GM19238 (cell line): Measurements from ENCODE around the gene CIB2.
A peak's percentile ranks its signal among the peaks of the same experiment; 100 is the strongest.

Experiments used
- DNase-seq: peaks from one replicate; pipeline ENCODE4 v3.0.0; 2011; ENCODE audit warnings: low spot score; ENCODE audit not compliant: insufficient read length

The CIB2 gene

DNA sequence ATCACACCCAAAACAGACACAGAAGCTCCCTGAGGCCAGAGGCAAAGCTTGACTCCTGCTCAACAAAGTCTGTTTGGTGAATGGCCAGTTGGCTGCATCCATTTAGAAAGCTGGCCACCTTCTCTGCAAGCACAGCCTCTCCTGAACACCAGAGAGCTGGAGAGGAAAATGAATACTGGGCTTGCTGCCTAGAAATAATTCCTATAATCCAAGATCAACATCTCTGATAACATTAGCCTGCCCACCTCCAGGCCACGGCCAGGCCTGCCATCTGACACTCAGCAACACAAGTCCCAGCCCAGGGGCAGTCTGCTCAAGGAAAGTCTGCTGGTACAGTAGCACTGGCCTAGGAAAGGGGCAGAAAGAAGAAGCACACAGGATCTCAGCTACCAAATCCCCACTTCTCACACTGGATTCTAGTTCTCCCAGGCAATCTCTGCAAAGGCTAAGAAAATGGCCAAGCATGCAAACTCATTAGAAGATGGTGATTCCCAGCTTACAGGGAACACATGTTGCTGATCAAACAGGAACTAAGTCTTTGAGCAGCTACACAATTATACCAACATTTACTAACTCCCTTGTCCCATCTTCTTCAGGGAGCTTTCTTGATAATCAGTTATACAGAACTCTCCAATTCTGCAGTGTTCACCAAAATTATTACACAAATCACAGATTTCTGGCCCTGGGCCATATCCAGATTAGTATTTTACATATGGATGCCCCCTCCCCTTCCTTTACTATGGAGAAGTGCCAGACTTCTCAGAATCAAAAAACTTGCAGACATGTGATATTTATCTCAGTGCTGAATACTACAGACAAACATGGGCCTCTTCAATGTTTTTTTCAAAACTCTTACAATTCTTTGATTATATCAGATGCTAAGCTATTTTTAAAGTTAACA is 63.7 kb downstream of the CIB2 start:
- no peak for DNase-seq

DNA sequence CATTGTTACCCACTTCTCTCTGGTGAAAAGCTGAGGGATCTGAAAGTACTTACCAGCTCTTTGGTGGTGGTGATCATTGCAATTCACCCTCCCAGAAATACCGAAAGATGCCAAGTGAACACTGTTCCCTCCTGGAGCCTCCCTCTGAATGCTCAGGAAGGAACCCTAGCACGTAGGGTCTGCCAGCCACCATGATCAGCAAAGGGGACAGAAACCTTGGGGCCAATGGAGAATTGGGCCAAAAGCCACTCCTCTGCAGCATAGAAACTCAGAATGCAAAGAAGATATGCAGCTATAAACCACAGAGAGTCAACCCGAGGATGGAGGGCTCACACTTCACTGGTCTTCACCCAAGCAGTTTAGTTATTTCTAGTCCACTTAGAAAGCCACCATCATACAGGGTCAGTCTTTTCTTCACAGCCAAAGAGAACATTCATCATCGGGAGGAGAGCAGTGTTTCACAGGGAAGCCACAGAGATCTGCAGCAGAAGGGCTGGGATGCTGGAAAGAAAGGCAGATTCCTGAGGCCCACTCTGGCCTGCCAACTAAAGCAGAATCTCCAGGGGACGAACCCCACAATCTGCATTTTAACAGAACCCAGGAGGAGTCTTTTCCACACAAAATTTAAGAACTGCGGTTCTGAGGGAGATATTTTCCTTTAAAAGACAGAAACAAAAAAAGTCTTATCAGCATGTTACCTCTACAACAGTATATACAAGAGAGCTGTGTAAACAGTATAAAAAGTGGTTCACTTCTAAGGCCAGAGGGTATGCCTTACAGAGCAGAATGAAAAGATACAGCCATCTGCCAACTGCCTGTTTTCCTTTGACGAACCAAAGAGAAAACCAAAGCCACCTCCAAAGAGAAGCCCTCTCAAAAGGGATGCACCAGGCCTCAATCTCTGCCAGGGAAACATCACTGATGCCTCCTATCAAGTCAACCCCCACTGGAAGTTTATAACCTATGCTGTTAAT is 65.0 kb downstream of the CIB2 start:
- peak; percentile 39 for DNase-seq

DNA sequence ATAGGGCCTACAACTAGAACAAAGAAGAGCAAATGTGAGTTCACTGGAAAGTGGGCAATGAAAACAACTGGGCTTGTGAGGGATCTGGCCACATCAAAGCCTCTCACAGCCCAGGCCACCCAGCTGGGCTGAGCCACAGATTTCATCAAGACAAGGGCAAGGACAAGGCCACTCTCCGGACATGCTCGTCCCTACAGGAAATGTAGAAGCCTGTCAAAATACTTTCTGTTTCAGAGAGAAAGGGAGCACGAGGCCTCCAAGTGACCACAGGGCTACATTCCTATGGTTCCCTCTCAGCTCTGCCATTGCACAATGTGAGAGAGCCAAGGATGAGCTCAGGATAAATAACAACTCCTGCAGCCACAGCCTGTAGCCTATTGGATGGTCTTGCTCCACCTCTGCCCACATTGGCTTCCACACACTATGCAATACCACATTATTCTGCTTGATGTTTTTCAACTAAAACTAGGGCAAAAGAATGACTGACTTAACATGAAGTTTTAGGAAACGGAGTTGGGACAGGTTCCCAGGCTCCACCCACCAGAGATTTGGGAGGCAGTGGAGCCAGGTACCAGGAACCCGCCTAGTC is 65.9 kb downstream of the CIB2 start:
- DNase-seq: no peak

DNA sequence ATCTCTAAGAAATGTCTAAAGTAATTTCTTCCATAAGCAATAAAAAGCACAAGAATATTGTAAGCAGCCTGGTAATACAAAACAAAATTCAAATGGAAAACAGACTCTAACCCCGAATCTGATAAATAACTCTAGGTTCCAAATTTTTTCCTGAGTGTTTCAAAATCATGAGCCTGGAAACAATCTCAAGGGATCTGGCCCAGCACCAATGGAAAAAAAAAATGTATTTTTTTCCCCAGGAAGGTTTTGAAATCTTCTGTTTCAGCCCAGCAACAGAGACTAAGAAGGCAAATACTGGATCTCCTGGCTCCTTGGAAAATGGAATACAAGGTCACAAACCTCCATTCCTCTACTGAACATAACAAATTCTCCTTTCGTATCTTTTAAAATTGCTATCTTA is 66.7 kb downstream of the CIB2 start:
- no peak for DNase-seq

DNA sequence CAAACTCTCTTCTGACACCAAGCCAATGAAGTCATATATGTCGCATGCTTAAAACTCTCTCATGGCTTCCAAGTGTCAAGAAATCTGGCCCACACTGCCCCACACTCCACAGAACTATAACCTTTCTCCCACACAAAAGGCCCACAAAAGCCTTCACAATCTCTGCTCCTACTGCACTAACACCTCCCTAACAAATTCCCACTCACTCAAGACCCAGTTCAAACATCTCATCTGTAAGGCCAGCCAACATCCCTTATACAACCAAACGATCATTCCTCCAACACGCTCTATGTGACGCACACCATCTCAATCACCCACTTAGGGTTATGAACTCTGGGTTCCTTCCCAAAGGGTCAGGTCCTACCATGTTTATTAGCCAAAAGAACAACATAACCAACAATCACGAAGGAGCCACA is 67.3 kb downstream of the CIB2 start:
- DNase-seq: no peak

DNA sequence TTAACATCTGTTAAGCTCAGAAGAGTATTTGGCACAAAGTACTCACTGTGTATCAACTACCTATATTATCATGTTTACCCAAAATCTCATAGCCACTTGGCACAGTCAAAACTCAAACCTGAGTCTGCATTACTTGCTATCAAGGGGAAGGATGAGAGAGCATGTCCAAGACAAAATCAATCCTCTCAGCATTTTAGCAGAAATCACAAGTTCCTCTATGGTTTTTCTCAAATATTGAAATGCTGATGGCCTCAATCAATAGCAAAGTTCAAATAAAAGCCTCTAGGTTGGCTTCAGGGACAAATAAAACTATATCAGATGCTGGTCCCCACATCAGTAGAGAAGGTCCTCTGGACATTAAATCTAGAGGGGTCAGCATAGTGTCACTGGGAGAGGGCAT is 68.0 kb downstream of the CIB2 start:
- no peak for DNase-seq

DNA sequence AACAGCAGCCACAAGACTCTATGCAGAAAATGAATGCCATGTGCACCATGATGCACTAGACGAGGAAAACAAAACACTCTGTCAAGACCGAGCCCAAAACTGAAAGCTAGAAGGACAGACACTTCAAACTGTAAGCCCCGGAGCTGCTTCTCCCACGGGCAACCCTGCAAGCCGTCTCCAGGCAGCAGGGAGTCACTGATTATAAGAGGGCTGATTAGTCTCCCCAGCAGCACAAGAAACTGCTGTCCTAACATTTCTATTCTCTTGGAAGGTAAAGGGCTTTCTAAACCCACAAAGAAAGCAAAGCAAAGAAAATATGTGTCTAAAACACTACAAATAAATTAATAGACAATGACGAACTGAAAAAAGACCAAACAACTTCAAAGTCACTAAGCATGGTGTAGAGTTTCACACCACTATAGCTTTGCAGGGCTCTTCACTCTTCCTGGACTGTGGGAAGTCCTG is 69.2 kb downstream of the CIB2 start:
- DNase-seq: no peak

DNA sequence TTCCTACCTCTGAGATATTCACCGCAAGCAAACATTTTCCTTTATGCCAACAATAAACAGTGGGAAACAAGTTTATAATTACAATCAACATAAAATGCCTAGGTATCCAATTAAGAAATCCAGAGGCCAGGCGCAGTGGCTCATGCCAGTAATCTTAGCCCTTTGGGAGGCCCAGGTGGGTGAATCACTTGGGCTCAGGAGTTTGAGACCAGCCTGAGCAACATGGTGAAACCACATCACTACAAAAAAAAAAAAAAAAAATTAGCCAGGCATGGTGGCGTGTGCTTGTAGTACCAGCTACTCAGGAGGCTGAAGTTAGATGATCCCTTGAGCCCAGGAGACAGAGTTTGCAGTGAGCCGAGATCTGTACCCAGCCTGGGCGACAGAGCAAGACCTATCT is 71.0 kb downstream of the CIB2 start:
- no peak for DNase-seq

DNA sequence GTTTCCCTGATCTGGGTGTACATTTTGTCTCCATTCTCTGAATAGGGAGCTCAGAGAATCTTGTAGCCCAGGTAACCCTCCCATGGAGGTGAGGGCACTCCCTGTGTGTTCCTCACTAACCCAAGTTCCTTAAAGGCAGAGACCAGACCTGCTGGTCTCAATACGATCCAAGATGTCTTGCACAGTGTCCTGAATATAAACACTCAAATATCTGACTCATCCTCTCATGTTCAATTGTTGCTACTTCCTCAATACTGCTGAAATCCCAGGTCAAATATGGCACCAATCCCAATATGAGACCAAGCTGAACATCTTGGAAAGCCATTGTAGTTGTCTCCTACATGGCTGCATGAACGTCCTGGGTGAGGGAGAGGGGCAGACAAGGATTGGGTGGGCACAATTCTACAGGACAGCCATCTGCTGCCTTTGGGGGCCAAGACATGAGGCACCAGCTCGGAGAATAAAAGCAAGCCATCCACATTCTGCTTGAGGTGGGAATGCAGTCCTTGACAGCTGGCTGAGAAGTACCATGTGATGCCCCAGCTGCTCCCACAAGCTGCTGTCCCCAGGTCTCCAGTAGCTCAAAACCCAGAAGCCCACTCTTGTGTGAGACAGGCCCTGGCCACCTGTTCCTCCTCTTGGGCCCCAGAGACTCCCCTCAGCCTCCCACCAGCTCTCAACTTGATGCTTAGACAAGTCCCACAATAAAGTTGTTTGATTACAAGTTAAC is 72.0 kb downstream of the CIB2 start:
- no peak for DNase-seq

DNA sequence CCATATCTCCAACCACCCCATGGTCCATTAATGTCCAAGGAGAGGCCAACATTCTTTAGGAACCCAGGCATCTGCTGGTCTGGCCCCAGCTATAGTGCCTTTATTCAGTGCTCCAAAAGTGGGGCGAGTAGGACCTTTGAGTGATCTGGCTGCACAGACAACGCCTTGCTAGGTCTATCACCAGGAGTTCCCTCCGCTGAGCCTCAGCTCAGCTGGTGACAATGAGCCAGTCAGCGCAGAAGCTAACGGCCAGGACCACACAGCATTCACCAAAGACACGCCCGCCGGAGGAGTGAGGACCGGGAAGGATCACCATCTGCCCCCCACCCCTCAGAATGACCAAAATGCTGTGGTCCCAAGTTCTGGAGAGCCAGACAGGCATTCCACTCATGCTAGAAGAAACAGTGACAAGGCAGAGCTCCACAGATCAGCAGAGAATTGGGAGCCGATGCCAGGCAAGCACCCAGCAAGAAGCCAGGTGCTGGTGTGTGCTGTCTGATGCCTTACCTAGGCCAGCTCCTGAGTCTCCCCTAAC is 72.8 kb downstream of the CIB2 start:
- DNase-seq: no peak

DNA sequence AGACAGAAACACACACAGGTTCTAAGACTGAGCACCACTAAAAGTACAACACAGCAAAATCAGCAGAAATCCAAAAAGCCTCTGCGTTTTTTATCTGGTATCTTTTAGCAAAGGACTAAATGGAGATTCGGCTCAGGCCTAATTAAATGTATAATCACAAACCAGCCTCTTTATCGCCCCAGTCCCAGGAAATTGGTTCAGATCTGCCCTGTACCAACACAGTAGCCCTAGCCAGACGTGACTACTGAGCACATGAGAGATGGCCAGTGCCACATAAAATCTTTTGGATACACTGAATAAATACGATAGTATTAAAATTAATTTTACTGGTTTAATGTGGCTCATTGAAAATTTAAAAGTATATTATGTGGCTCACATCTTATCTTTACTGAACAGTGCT is 73.4 kb downstream of the CIB2 start:
- DNase-seq: no peak

DNA sequence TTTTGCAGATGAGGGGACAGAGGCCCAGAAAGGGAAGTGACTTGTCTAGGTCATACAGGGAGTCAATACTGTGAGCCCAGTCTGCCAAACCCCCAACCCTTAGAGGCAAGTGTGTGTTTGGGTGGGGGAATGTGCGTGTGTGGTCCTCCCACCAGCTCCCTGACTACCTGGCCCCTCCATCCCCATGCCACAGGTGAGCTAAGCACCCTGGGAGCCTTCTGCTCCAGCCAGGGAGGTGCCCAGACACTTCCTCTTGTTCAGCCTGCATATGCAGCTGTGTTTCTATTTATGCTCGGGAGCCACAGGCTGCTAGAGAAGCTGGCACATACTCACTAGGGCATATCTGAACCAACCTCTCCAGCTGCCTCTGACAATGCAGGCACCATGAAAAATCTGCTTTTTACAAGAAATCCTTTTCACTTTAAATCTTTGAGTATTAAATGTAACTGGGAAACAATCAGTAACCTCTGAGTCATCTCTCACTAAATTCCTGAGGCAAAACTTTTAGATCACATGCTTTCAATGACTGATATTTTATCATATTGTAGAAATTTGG is 74.5 kb downstream of the CIB2 start:
- no peak for DNase-seq

DNA sequence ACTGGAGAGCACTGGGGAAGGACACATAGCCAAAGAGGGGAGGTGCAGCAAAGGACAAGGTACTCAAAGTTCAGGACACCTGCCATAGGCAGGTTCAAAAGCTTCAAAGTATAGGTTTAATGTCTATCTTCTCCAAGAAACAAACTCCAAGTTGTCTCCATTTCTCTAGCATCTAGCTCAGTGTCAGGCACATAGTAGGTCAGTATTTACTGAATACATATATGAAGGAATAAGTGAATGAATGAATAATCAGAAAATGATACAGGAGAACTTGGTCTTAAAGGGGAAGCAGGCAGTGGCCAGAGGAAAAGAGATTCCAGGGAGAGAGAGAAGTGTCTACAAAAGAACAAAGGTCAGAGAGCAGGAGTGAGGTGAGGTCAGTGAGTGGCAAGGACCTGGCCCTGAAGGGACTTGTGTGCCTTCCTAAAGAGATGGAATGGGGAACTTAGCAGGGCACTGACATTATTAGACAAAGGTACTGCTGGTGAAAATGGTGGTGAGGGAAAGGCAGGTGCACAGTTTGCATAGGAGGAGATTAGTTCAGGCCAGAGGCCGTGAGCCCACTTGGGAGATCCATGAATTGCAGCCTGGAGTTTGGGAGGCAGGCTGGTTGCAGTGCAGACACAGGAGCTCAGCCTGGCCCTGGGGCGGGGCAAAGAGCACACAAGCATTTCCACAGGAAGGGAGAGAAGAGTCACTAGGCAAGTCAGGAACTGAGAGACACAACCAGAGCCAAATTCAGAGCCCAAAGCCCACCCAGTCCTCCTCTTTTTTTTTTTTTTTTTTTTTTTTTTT is 75.1 kb downstream of the CIB2 start:
- DNase-seq: no peak

DNA sequence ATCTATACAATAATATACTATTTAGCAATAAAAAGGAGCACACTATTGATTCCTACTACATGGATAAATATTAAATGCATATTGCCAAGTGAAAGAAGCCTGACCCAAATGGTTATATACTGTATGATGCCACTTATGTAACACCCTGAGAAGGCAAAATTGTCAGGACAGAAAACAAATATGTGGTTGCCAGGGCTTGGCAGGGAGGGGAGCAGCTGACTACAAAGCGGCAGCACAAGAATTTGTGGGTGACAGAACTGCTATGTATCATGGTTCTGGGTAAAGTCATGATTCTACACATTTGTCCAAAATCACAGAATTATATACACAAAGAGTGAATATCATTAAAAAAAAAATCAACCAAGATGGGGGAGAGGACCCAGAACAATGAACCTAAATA is 76.3 kb downstream of the CIB2 start:
- DNase-seq: no peak
